ENCODE results near the gene SMIM10. TPM values are rescaled to one million over a fixed set of nuclear protein-coding genes. Genes with fewer than 3 reads are reported as not detected.
"Not testable (repeated sequence)": the region's sequence is repeated elsewhere in the genome, so short reads cannot be mapped to it uniquely, and the experiment has no call there.

Gene SMIM10
- total RNA-seq, 2 experiments from 2014 or later: 0.35 to 0.38 TPM

GRCh38 chrX:135030207-135030963 lies 39.6 kb downstream of the SMIM10 start:
- H3K9me3 Mint-ChIP-seq, H3K27ac Mint-ChIP-seq, H3K4me3 Mint-ChIP-seq, DNase-seq, POLR2A ChIA-PET, CTCF ChIA-PET: not testable (repeated sequence)
- H3K27me3 Mint-ChIP-seq: peaks cover 28% of the 10 kb centered on the region
- H3K36me3 Mint-ChIP-seq (ENCODE audit: low read depth): peaks cover 12% of the 10 kb centered on the region
- peaks cover 14% of the 10 kb centered on the region for H3K4me1 Mint-ChIP-seq

GRCh38 chrX:135041149-135042123 lies 50.6 kb downstream of the SMIM10 start:
- H3K4me1 Mint-ChIP-seq; H3K4me3 Mint-ChIP-seq; DNase-seq; CTCF ChIA-PET; H3K9me3 Mint-ChIP-seq; H3K27me3 Mint-ChIP-seq; H3K36me3 Mint-ChIP-seq (ENCODE audit: low read depth); POLR2A ChIA-PET; H3K27ac Mint-ChIP-seq: not testable (repeated sequence)

Other genes starting within 250 kb of the SMIM10 start
- gene PABIR2, start 193.8 kb upstream of the SMIM10 start, total RNA-seq: 10 to 100 TPM; 55.3 to 57.3 TPM
- gene MOSPD1, start 75.7 kb upstream of the SMIM10 start, total RNA-seq: 10 to 100 TPM; 14.2 to 17.1 TPM
- under 1 TPM; 0.13 to 0.28 TPM for gene RTL8B, start 31.6 kb downstream of the SMIM10 start, total RNA-seq
- 10 to 100 TPM; 29.7 TPM for gene RTL8C, start 41.4 kb downstream of the SMIM10 start, total RNA-seq
- gene RTL8A, start 61.1 kb downstream of the SMIM10 start, total RNA-seq: 10 to 100 TPM; 14.2 to 15.3 TPM
- under 1 TPM in 1 of 2 experiments, not detected in 1; 0.15 TPM for gene SMIM10L2B, start 107.7 kb downstream of the SMIM10 start, total RNA-seq
- gene ETDB, start 129.5 kb downstream of the SMIM10 start, total RNA-seq: not detected
- not detected for gene CT55, start 180.4 kb downstream of the SMIM10 start, total RNA-seq

All from activated CD4-positive, alpha-beta memory T cell treated with anti-CD3 and anti-CD28 coated beads, Interleukin-2, amount 10 ng/mL, durations not matched to agents 7 days and 5 days (primary cell).